ENCODE measurements around the gene UFC1. TPM values are rescaled to one million over a fixed set of nuclear protein-coding genes. Genes with fewer than 3 reads are reported as not detected.

Gene UFC1
- total and polyA plus RNA-seq, 2 of the 13 experiments (the other 11 are each of a cell fraction or from before 2014, with no cell fraction given), result 72.8 to 85.2 TPM

- peak; percentile 75 for TF ChIP-seq POGZ (CRISPR knock-in tag; IDR thresholded peaks at IDR 0.05)
- peak; percentile 75 for TF ChIP-seq UBTF (CRISPR knock-in tag; IDR thresholded peaks at IDR 0.05)
- peak; percentile 34; the same call in 1 of the 2 replicates for TF ChIP-seq TFAP4 (IDR thresholded peaks at IDR 0.05; ENCODE audit: borderline replicate concordance, low read depth)
- no peak for TF ChIP-seq CENPX (CRISPR knock-in tag; IDR thresholded peaks at IDR 0.05)
- TF ChIP-seq KDM1A (CRISPR knock-in tag; IDR thresholded peaks at IDR 0.05), result no peak
- TF ChIP-seq ZNF704 (CRISPR knock-in tag; IDR thresholded peaks at IDR 0.05; ENCODE audit: borderline replicate concordance), result 0 out of 2 replicates have a peak, but pooled peaks have one; percentile 8
- peak; percentile 43; the same call in 1 of the 2 replicates for TF ChIP-seq MAZ (IDR thresholded peaks at IDR 0.05; ENCODE audit: borderline replicate concordance, low read depth, low read length)
- peak; percentile 81 for TF ChIP-seq MAZ (CRISPR knock-in tag; IDR thresholded peaks at IDR 0.05; ENCODE audit: low read depth)
- TF ChIP-seq STAG1 (CRISPR knock-in tag; IDR thresholded peaks at IDR 0.05), result peak; percentile 62
- TF ChIP-seq ZBTB43 (CRISPR knock-in tag; conservative IDR thresholded peaks at IDR 0.05), result 0 out of 2 replicates have a peak, but pooled peaks have one; percentile 45
- TF ChIP-seq CHD2 (IDR thresholded peaks at IDR 0.05; ENCODE audit: low read depth, low read length), result no peak
- no peak for TF ChIP-seq ZNF251 (CRISPR knock-in tag; IDR thresholded peaks at IDR 0.05)
- TF ChIP-seq NFYC (CRISPR knock-in tag; IDR thresholded peaks at IDR 0.05), result no peak
- no peak for TF ChIP-seq PCBP1 (IDR thresholded peaks at IDR 0.05; ENCODE audit: borderline replicate concordance, low read depth, low read length)
- no peak for TF ChIP-seq RFX1 (IDR thresholded peaks at IDR 0.05)
- no peak for TF ChIP-seq GLMP (CRISPR knock-in tag; IDR thresholded peaks at IDR 0.05; ENCODE audit: borderline replicate concordance)
- no peak for TF ChIP-seq HNRNPUL1 (IDR thresholded peaks at IDR 0.05; ENCODE audit: low read depth, low read length)
- TF ChIP-seq ATF6 (CRISPR knock-in tag; conservative IDR thresholded peaks at IDR 0.05), result peak; percentile 89
- peak; percentile 86 for TF ChIP-seq SAFB2 (CRISPR knock-in tag; IDR thresholded peaks at IDR 0.05; ENCODE audit: borderline replicate concordance, low read depth)
- TF ChIP-seq TRIM24 (CRISPR knock-in tag; IDR thresholded peaks at IDR 0.05), result no peak
These were observed 23.5 kb downstream of the UFC1 start, which contains the start of gene B4GALT3 (continued) for GRCh38 chr1:161177112-161177935.

Data from HepG2 (cell line).